Measurements from ENCODE around the gene DGAT2.
A peak's percentile ranks its signal among the peaks of the same experiment; 100 is the strongest.

Gene DGAT2

GRCh38 chr11:75757651-75758050, 10.9 kb upstream of the DGAT2 start:
- DNase-seq: no peak

GRCh38 chr11:75759832-75760231, 8.7 kb upstream of the DGAT2 start:
- DNase-seq: no peak

GRCh38 chr11:75760243-75760642, 8.3 kb upstream of the DGAT2 start:
- DNase-seq: no peak

GRCh38 chr11:75760710-75761493, 7.7 kb upstream of the DGAT2 start:
- peak; percentile 29 for DNase-seq

GRCh38 chr11:75762158-75762557, 6.4 kb upstream of the DGAT2 start:
- no peak for DNase-seq

- peak; percentile 49 for DNase-seq
Observed at GRCh38 chr11:75762885-75763284, 5.7 kb upstream of the DGAT2 start.

GRCh38 chr11:75763846-75764245, 4.7 kb upstream of the DGAT2 start:
- no peak for DNase-seq

- DNase-seq: no peak
Observed at GRCh38 chr11:75765116-75765515, 3.5 kb upstream of the DGAT2 start.

- no peak for DNase-seq
Observed at GRCh38 chr11:75766443-75767227, 1.9 kb upstream of the DGAT2 start.

GRCh38 chr11:75767228-75767572, 1.4 kb upstream of the DGAT2 start:
- DNase-seq: no peak

GRCh38 chr11:75767793-75768111, 826 bp upstream of the DGAT2 start:
- no peak for DNase-seq

- DNase-seq: no peak
Observed at GRCh38 chr11:75768909-75769771, 562 bp downstream of the DGAT2 start.

GRCh38 chr11:75770102-75770501, 1.5 kb downstream of the DGAT2 start:
- DNase-seq: no peak

- DNase-seq: no peak
Observed at GRCh38 chr11:75771646-75772410, 3.2 kb downstream of the DGAT2 start.

GRCh38 chr11:75773595-75774353, 5.2 kb downstream of the DGAT2 start:
- DNase-seq: no peak

GRCh38 chr11:75775056-75775455, 6.5 kb downstream of the DGAT2 start:
- DNase-seq: no peak

- DNase-seq: no peak
Observed at GRCh38 chr11:75776546-75776945, 8.0 kb downstream of the DGAT2 start.

GRCh38 chr11:75777461-75778110, 9.0 kb downstream of the DGAT2 start:
- no peak for DNase-seq

- no peak for DNase-seq
Observed at GRCh38 chr11:75778962-75779361, 10.4 kb downstream of the DGAT2 start.

GRCh38 chr11:75779960-75780359, 11.4 kb downstream of the DGAT2 start:
- no peak for DNase-seq

- DNase-seq: no peak
Observed at GRCh38 chr11:75780888-75781287, 12.3 kb downstream of the DGAT2 start.
